CD4-positive, alpha-beta T cell (primary cell): Measurements from ENCODE around the gene TULP4. TPM values are rescaled to one million over a fixed set of nuclear protein-coding genes. Genes with fewer than 3 reads are reported as not detected.

Source experiments
- ATAC-seq: fragments of 200-7000 bp; cut with Tn5 transposase; one replicate; pipeline ENCODE4 v1.10.0; 2022; ENCODE audit warnings: mild to moderate bottlenecking; ENCODE audit not compliant: poor library complexity
- CTCF ChIA-PET: fragments of 350-600 bp; sonication (Branson Sonifier 250); formaldehyde crosslinking; loops from one replicate; lab custom pipeline; 2021; ENCODE audit warnings: antibody characterized with exemption, inconsistent platforms; lab: Charles Lee
- POLR2A ChIA-PET: fragments of 350-600 bp; sonication (Branson Sonifier 250); formaldehyde crosslinking; loops from one replicate; lab custom pipeline; 2021; ENCODE audit warnings: antibody characterized with exemption, inconsistent platforms; lab: Charles Lee
- DNase-seq, 14 experiments: peaks; one replicate each; pipeline ENCODE4 v3.0.0-alpha.2; 2013 to 2020; ENCODE audit warnings: mixed read lengths in 2 of 14
- H3K27ac ChIP-seq, 2 donors: one replicate each; pipeline versions ENCODE4 v1.5.1 to v1.7.0; 2013; ENCODE audit warnings: low read length in 2 of 2, low read depth in 1 of 2, mild to moderate bottlenecking in 1 of 2
- H3K27me3 ChIP-seq, 2 experiments: 1 replicate in 1 of 2; 2 replicates in 1 of 2; pipeline versions ENCODE4 v1.6.1 to v1.7.0; 2013; ENCODE audit warnings: low read length in 2 of 2, control low read depth in 1 of 2, mild to moderate bottlenecking in 1 of 2, moderate library complexity in 1 of 2; ENCODE audit not compliant: insufficient read depth in 2 of 2, control insufficient read depth in 1 of 2
- H3K36me3 ChIP-seq: one replicate; pipeline ENCODE4 v1.6.1; 2013; ENCODE audit warnings: low read length, control low read depth; ENCODE audit not compliant: insufficient read depth
- H3K4me1 ChIP-seq: one replicate; pipeline ENCODE4 v1.6.1; 2013; ENCODE audit warnings: low read length, control low read depth; ENCODE audit not compliant: insufficient read depth
- H3K4me3 ChIP-seq: one replicate; pipeline ENCODE4 v1.5.1; 2013; ENCODE audit warnings: mild to moderate bottlenecking, low read length, moderate library complexity
- H3K9me3 ChIP-seq, 2 experiments: 1 replicate in 1 of 2; 2 replicates in 1 of 2; pipeline versions ENCODE4 v1.6.1 to v1.7.0; 2013; ENCODE audit warnings: low read length in 2 of 2, mild to moderate bottlenecking in 2 of 2, control low read depth in 1 of 2, moderate library complexity in 1 of 2; ENCODE audit not compliant: control insufficient read depth in 1 of 2, insufficient read depth in 1 of 2
- H3K27ac Mint-ChIP-seq: one replicate; pipeline ENCODE4 v1.8.0; 2020; ENCODE audit warnings: mixed read lengths
- H3K27me3 Mint-ChIP-seq: one replicate; pipeline ENCODE4 v1.8.0; 2021; ENCODE audit warnings: mixed read lengths
- H3K36me3 Mint-ChIP-seq: one replicate; pipeline ENCODE4 v1.8.0; 2021; ENCODE audit warnings: low read depth, mixed read lengths
- H3K4me1 Mint-ChIP-seq: one replicate; pipeline ENCODE4 v1.8.0; 2021; ENCODE audit warnings: low read depth, mixed read lengths
- H3K4me3 Mint-ChIP-seq: one replicate; pipeline ENCODE4 v1.8.0; 2020; ENCODE audit warnings: mild to moderate bottlenecking, mixed read lengths
- H3K9me3 Mint-ChIP-seq: one replicate; pipeline ENCODE4 v1.8.0; 2020; ENCODE audit warnings: mixed read lengths
- CTCF ChIP-seq: fragments of 200-600 bp; IDR thresholded peaks from one replicate; pipeline ENCODE4 v1.8.0; 2022; ENCODE audit warnings: antibody characterized with exemption, mild to moderate bottlenecking
- intact Hi-C, 2 experiments: fragments of 100-400 bp; cut with DNase I in 1 of 2; cut with micrococcal nuclease in 1 of 2; formaldehyde crosslinking; loops; one replicate each; pipeline versions ENCODE4 v1.15.1 to v1.9.0; 2023 to 2025; cut with DNase I, micrococcal nuclease
- total RNA-seq, 174 experiments: library from RNA in 2 of 174; stranded (reverse) in 2 of 174; gene quantifications; one replicate each; pipeline ENCODE4 v1.2.3 and lab custom pipeline; 2021 to 2026

The TULP4 gene
- total RNA-seq, 2 experiments from 2014 or later = 66.1 to 68.2 TPM

- Histone ChIP-seq H3K4me1 (peaks cover 2% of the 10 kb centered on the region), H3K9me3 (no peaks in the 10 kb centered on the region), H3K4me3 (no peak overlapping the region), H3K27me3 (no peaks in the 10 kb centered on the region), H3K36me3 (peaks cover 8% of the 10 kb centered on the region), H3K27ac (no peak overlapping the region)
- DNase-seq (no peak), ATAC-seq (no peak)
- no peak overlapping the region for H3K27ac Mint-ChIP-seq
- CTCF ChIA-PET = interaction anchor here (1.0 kb wide), 1 partner anchor 22 kb away, joined by 3 read pairs; no protein-coding TSS in a partner anchor
- H3K27me3 Mint-ChIP-seq = no peaks in the 10 kb centered on the region
- no peak overlapping the region for H3K4me3 Mint-ChIP-seq
- intact Hi-C loops = no loop called here
- POLR2A ChIA-PET = interaction anchor here (0.6 kb wide), 1 partner anchor 71 kb away, joined by 4 read pairs; no protein-coding TSS in a partner anchor
- no peak for TF ChIP-seq CTCF
- H3K4me1 Mint-ChIP-seq = peaks cover 17% of the 10 kb centered on the region
- H3K36me3 Mint-ChIP-seq = peaks cover 12% of the 10 kb centered on the region
- no peaks in the 10 kb centered on the region for H3K9me3 Mint-ChIP-seq
Observed at GRCh38 chr6:158408552-158409130, 96.4 kb downstream of the TULP4 start.

GRCh38 chr6:158409451-158409850 is 97.2 kb downstream of the TULP4 start:
- intact Hi-C loops = no loop called here
- Histone ChIP-seq H3K36me3 (peaks cover 16% of the 10 kb centered on the region), H3K4me3 (no peak overlapping the region), H3K27me3 (no peaks in the 10 kb centered on the region), H3K9me3 (no peaks in the 10 kb centered on the region), H3K4me1 (peaks cover 2% of the 10 kb centered on the region), H3K27ac (no peak overlapping the region)
- ATAC-seq (no peak), DNase-seq (no peak)
- peaks cover 17% of the 10 kb centered on the region for H3K4me1 Mint-ChIP-seq
- CTCF ChIA-PET = interaction anchor here (1.0 kb wide), 1 partner anchor 23 kb away, joined by 3 read pairs; no protein-coding TSS in a partner anchor
- no peak overlapping the region for H3K27ac Mint-ChIP-seq
- no peaks in the 10 kb centered on the region for H3K9me3 Mint-ChIP-seq
- POLR2A ChIA-PET = no interaction called here
- H3K4me3 Mint-ChIP-seq = no peak overlapping the region
- TF ChIP-seq CTCF = no peak
- H3K27me3 Mint-ChIP-seq = no peaks in the 10 kb centered on the region
- peaks cover 21% of the 10 kb centered on the region for H3K36me3 Mint-ChIP-seq

- H3K9me3 ChIP-seq = no peaks in the 10 kb centered on the region
- ATAC-seq = no peak
- ChIA-PET CTCF (interaction anchor here (1.9 kb wide), 1 partner anchor 13 kb away, joined by 6 read pairs; no protein-coding TSS in a partner anchor), POLR2A (no interaction called here)
- peaks cover 13% of the 10 kb centered on the region for H3K4me1 Mint-ChIP-seq
- H3K36me3 ChIP-seq = peaks cover 21% of the 10 kb centered on the region
- no peaks in the 10 kb centered on the region for H3K27me3 Mint-ChIP-seq
- no peak for TF ChIP-seq CTCF
- peaks cover 30% of the 10 kb centered on the region for H3K36me3 Mint-ChIP-seq
- no peaks in the 10 kb centered on the region for H3K27me3 ChIP-seq
- no peak for DNase-seq
- H3K27ac Mint-ChIP-seq = no peak overlapping the region
- no peak overlapping the region for H3K4me3 ChIP-seq
- H3K4me1 ChIP-seq = peaks cover 2% of the 10 kb centered on the region
- intact Hi-C loops = no loop called here
- H3K4me3 Mint-ChIP-seq = no peak overlapping the region
- no peaks in the 10 kb centered on the region for H3K9me3 Mint-ChIP-seq
- H3K27ac ChIP-seq = no peak overlapping the region
Observed at GRCh38 chr6:158410784-158411183, 98.5 kb downstream of the TULP4 start.
